GM04504 (cell line): Measurements from ENCODE around the gene KIF1A.

ENCODE experiments used
- DNase-seq: peaks from one replicate; pipeline ENCODE4 v3.0.0-alpha.2; 2012; ENCODE audit warnings: low read depth

Gene KIF1A

GRCh38 chr2:240819126-240819857, 727 bp downstream of the KIF1A start:
- DNase-seq, result no peak

GRCh38 chr2:240818293-240819125, 1.5 kb downstream of the KIF1A start:
- DNase-seq, result no peak

GRCh38 chr2:240817496-240818292, 2.3 kb downstream of the KIF1A start:
- DNase-seq, result no peak

GRCh38 chr2:240816584-240817495, 3.2 kb downstream of the KIF1A start:
- DNase-seq, result no peak

- no peak for DNase-seq
Observed at GRCh38 chr2:240815761-240816583, 4.0 kb downstream of the KIF1A start.

GRCh38 chr2:240814946-240815760, 4.9 kb downstream of the KIF1A start:
- DNase-seq, result no peak

- DNase-seq, result no peak
Observed at GRCh38 chr2:240814280-240814679, 5.7 kb downstream of the KIF1A start.

GRCh38 chr2:240813231-240813921, 6.6 kb downstream of the KIF1A start:
- DNase-seq, result no peak

- DNase-seq, result no peak
Observed at GRCh38 chr2:240812721-240813120, 7.3 kb downstream of the KIF1A start.

GRCh38 chr2:240812301-240812680, 7.7 kb downstream of the KIF1A start:
- DNase-seq, result no peak

GRCh38 chr2:240811346-240812300, 8.4 kb downstream of the KIF1A start:
- DNase-seq, result no peak

GRCh38 chr2:240810621-240811020, 9.4 kb downstream of the KIF1A start:
- no peak for DNase-seq

GRCh38 chr2:240810199-240810598, 9.8 kb downstream of the KIF1A start:
- no peak for DNase-seq

- DNase-seq, result no peak
Observed at GRCh38 chr2:240809276-240809675, 10.7 kb downstream of the KIF1A start.

GRCh38 chr2:240806459-240806858, 13.6 kb downstream of the KIF1A start:
- DNase-seq, result no peak

- no peak for DNase-seq
Observed at GRCh38 chr2:240806006-240806405, 14.0 kb downstream of the KIF1A start.

- no peak for DNase-seq
Observed at GRCh38 chr2:240803191-240803590, 16.8 kb downstream of the KIF1A start.
